Cortex of kidney (tissue), 1 donor: ENCODE results near the gene HTR2B.
"Not testable (repeated sequence)": the region's sequence is repeated elsewhere in the genome, so short reads cannot be mapped to it uniquely, and the experiment has no call there.

Experiments
- DNase-seq: peaks from one replicate; lab custom pipeline; 2025; lab: John Stamatoyannopoulos, UW

The HTR2B gene

DNA sequence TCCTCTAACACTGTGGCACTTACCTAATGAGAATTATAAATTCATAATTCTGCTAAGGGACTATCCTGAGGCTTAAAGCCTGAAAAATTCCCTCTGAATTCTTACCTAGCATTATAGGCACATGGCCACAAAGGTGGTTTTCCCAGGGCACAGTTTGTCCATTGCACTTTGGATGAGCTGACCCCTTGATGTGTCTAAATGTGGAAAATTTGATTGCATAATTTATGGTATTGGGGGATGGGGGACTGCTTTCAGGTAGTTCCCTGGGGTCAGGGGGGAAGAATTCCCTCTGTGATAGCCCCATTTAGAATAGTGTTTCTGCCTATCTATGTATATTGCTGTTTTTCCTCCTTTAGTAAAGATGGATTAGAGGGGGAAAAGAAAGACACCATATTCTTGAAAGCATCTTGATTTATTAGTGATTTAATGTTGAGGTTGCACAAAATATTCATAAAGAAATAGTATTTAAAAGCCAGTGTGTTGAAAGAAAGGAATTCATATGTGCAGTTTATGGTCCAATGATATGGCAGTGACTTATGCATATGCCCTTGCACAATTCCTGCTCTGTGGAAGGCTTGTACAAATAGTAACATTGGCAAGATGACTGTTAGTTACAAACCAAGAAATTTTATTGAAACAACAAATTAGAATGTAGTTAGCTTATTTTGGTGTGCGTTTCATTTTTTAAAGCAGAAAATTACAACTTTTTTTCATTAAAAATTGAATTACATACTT, 8.7 kb upstream of the HTR2B start:
- no peak for DNase-seq

DNA sequence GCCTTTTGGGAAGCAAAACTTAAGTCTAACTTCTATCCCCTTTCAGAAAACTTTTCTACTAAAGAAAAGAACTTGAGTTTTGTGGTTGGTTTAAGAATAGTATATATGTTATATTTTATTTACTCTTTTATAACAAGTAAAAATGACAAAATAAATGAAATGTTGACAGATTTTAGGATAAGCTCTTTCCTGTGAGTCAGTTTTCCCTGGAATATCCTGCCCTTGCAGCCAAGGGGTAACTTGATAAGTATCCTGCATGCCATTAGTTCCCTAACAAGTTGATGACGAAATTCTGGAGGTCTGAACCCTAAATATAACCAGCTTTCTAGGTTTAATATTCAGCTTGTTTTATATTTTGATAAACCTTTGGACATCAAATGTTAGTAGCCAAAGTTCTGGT, 7.3 kb upstream of the HTR2B start:
- no peak for DNase-seq

DNA sequence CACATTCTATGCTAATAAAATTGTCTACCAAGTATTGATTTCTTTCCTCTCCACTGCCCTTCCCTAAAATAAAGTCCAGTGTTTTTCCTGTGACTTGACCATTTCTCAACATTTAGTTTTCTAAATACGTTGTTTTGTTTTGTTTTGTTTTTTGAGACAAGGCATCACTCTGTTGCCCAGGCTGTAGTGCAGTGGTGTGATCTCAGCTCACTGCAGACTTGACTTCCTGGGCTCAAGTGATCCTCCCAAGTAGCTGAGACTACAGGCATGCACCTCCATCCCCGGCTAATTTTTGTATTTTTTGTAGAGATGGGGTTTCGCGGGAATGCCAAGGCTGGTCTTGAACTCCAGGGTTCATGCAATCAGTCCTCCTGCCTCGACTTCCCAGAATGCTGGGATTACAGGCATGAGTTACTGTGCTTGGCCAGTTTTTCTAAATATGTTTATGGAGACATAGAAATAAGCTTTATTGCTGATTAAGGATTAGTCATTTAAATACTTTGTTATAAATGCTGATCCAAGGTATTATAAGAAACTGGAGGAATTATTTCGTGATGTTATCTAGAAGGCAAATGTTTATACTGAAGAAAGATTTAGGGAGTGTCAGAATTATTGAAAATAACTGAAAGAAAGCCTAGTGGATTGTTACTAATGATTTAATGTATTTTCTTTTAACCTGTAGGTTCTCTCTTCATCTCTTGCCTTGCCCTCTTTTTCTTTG, 5.7 kb upstream of the HTR2B start:
- DNase-seq: no peak

DNA sequence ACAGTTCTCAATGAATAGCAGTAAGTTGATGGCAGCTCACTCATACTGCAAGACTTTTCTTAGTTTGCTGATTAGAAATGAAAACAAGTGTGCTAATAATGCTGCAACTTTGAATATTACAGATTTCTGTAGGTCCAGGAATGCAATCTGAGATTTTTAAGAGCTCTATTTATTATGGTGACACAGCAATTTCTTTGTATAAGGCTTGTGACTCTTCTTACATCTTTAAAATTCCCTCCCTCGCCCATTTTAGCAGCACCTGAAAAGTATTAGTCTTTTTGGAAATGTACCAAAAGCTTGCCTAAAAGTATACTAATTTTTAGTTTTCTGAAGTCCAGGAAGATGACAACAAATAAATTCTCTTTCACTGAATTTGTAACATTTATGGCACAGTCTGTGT, 4.4 kb upstream of the HTR2B start:
- no peak for DNase-seq

DNA sequence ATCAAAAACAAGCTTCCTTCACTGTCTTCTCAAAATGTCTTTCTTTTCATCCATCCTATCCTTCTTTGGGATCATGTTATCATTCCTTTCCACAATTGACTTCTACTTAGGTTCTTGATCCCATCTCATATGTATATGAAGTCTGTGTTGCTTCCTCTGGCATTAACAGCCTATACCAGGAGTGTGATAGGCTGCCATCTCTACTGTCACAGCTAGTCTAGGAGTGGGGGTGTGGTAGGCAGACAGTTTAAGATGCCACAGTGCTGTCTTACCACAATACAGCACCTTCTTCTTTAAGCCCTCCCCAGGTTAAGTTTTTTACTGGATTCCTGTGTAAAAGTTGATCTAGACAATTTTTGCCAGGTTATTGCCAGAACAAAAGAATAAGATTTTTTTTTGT, 3.7 kb upstream of the HTR2B start:
- no peak for DNase-seq

DNA sequence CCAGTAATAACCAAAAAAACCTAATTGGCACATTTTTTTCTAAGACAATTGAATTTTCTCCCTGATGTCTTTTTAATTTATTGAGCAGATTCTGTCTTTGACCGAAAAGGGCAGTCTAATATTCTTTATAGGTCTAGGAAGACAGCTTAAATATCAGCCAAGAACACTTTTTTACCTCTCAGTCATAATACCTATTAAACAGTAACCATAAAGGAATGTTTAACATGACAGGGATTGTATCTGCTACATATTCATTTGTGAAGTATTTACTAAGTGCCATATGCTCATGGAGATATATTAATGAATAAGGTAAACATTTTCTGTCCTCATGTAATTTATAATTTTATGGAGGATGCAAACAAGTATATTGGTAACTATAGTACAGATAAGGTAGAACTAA, 3.1 kb upstream of the HTR2B start:
- no peak for DNase-seq

DNA sequence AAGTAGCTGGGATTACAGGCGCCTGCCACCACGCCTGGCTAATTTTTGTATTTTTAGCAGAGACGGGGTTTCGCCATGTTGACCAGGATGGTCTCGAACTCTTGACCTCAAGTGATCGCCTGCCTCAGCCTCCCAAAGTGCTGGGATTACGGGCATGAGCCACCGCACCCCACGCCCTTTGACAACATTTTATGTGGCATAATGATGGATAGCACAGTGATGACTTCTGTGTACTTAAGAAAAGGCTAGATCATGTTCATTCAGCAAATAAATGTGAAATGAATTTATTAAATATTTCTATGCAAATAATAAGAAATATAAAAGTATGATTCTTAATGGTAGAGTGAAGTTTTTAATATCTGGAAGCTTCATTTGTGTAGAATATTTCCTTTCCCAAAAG, 2.6 kb upstream of the HTR2B start:
- no peak for DNase-seq

DNA sequence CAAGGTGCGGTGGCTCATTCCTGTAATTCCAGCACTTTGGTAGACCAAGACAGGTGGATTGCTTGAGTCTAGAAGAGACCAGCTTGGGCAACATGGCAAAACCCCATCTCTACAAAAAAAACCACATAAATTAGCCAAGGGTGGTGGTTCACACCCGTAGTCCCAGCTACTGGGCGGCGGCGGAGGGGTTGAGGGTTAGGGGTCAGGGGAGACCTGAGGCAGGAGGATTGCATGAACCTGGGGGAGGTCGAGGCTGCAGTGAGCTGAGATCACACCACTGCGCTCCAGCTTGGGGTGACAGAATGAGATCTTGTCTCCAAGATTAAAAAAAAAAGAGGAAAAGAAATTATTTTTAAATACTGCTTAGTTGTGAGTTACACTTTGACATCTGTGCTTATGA, 1.3 kb upstream of the HTR2B start:
- DNase-seq: no peak

DNA sequence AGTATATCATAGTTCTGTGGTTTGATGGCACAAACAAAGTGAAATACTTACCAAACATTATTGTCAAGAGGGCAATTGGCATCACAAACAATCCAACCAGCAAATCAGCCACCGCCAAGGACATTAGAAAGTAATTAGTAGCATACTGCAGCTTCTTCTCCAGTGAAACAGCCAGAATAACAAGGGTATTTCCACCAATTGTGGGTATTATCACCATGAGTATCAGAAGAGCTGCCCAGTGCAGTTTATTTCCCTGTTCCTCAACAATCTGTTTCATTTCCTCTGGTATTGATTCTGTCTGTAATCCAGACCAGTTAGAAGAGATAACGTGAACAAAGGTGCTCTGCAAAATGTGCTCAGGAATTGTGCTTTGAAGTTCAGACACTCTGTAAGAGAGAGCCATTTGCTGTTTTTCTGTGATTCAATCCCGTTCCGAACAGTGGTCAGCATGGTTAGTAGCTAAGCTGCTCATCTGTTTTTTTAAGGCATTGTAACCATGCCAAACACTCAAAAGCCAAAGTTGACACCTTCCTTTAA, 1.4 kb downstream of the HTR2B start:
- DNase-seq: no peak

DNA sequence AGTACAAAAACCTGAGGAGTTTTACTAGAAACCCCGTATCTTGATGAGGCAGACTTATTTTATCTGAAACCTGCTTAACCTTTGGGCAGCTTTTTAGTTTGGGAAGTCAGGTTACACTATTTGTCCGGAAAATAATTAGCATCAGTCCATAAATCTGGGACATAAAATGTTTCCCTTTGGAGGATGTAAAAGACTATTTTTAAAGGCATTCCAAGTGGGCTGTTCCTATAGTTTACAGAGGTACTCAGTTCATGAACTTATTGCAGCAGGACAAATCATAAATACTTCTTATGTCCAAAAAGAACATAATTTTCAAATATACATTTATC, 6.3 kb downstream of the HTR2B start:
- no peak for DNase-seq

DNA sequence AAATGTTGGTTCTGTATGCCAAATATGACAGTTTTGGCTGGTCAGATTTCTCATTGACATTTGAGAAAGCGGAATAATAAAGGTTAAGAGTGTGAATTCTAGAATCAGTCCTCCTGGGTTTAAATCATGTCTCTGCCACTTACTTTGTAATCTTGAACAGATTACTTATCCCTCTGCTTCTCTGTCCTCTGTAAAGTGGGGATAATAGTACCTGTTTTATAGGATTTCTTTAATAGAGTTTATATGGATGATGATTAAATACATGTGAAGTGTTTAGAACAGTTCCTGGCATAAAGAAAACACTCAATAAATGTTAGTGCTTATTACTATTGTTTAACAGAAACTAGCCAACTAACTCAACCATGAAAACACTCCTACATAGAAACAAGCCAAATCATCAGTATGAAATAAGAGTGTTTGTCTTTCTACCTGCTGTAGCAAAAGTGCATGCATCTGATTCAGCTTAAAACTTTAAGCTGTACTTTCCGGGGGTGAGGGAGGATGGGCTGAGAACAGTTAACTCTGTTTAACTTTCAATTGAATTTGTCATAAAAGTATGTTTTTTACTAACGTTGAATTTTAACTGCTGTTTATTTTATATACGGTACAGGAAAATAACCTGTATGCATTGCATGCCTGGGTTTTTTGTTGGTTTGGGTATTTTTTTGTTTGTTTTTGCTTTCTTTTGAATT, 6.8 kb downstream of the HTR2B start:
- DNase-seq: no peak

DNA sequence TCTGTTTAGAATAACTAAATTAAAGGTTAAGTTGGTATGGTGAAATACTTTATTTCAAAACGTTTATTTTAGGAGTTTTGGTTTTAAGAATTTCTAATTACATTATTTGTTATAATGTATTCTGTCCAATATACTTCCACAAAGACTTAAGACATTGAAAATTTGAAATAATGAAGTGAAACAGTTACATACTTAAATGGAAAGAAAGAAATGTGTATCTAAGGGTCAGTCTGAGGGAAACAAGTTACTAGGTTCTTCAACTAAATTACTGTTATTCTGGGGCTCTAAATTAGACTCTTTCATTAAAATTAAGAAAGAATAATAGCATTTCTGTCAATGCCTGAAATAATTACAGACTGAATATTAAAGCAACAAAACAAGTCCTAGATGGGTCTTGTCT, 7.7 kb downstream of the HTR2B start:
- no peak for DNase-seq

DNA sequence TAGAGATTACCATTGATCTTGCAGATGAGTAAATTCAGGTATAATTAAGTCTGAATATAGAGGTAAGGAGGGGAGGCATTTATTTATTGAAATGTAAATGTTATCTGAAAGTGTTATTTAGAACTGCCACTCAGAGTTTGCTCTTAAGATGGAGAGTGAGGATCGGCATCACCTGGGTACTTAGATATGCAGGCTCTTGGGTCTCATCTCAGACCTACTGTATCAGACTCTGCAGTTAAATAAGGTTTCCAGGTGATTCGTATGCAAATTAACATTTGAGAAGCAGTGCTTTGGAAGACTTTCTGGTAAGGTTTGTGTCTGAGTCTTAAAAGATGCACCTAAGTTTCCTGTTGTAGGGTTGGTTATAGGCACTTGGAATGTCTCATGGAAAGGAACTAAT, 9.2 kb downstream of the HTR2B start:
- DNase-seq: no peak

DNA sequence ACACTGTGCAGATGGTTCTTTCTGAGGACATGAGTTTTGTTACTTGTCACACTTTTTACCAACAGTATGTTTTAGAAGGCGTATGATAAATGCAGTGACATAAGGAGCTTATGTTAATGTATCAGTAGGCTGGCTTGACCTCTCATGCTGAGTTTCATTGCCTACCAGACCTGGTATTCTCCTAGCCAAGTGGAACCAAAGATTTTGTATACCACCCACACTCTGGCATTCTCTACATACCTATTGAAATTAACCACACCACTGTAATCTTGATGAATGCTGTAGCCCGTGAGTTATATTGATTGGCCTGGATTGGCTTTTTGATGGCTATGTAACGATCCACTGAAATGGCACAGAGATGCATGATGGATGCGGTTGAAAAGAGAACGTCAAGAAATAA, 11.4 kb downstream of the HTR2B start:
- no peak for DNase-seq

DNA sequence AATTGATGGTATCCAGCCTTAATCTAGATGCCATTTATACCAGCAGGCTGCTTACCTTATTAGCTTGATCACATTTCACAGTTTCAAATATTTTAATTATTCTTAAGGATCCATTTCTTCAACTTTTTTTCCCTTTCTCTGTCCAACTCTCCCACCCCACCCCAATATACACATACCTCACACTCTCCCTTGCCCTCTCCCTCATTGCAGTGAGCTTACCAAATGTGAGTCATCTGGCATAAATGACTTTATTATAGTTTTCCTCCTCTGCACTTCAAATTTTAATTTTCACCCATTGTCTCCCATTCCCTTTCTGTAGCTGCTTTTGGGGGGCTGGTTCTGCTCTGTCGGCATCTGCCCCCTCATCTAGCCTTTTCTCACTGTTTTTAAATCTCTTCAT, 12.9 kb downstream of the HTR2B start:
- DNase-seq: no peak

DNA sequence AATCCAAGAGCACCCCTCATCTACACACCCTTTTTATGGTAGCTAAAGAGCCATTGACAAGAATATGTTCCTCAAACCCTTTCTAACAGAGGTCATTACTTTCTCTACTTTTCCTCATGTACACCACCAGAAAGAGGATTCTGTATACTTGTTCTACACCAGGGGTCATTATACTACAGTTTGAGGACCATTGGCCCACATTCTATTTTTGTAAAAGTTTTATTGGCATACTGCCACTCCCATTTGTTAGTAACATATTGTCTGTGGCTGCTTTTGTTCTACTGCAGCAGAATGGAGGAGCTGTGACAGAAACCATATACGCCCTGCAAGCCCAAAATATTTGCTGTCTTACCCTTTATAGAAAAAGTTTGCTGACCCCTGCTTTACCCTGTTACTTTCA, 14.3 kb downstream of the HTR2B start:
- no peak for DNase-seq

DNA sequence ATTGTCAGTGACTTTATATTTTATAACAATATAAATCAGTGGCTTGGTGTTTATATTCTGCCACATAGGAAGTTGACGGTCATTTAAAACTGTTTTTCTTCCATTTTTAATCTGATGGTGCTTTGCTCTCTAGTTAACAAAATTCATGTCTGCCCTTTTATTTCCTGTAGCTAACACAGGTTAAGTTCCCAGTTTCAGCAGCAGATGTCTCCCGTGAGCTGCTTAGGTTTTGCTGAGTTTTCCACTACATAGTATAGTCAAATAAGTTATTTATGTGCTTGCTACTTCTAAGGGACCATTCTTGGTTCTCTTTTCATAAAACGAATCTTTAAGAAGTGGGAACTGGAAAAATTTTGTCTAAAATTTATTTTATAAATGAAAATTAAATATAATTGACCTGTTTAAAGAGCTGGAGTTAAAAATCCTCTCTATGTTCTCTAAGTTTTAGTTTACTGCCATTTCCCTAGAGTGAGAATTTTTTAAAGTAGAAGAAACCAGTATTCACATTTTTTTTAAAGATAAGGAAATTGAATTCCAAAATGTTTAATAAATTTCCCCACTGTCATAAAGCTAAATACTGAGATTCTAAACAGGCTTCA, 20.6 kb downstream of the HTR2B start:
- DNase-seq: no peak

DNA sequence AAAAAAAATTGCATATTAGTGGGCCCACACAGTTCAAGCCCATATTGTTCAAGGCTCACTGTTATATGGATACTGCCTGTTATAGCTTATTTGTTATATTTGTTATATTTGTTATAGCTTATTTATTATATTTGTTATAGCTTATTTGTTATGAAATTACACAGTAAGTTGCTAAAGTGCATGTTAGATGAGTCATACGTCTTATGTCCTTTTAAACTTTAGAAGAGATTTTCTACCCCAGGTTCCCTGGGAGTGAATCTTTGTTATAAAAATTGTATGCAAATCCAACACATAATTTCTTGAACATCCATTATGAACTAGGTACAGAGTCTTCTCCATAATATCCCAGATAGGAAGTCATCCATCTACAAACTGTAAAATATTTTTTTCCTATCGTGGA, 22.1 kb downstream of the HTR2B start:
- DNase-seq: no peak

DNA sequence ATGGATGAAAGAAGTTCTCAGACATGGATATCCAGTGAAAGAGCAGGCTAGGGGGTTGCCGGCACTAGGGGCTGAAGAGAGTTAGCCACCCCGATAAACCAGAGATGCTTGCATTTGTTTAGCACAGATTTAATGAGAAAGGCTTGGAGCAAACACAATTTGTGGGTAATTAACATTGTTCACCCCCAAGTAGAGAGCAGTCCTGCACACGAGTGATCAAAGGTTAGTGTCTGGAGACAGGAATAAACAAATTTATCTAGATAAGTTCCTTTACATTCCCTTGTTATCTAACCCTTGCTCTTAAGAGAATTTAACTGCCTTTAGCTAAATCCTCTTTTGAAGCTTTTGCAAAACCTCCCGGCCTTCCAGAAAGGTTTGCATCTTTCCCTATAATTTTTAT, 23.9 kb downstream of the HTR2B start:
- DNase-seq: no peak

DNA sequence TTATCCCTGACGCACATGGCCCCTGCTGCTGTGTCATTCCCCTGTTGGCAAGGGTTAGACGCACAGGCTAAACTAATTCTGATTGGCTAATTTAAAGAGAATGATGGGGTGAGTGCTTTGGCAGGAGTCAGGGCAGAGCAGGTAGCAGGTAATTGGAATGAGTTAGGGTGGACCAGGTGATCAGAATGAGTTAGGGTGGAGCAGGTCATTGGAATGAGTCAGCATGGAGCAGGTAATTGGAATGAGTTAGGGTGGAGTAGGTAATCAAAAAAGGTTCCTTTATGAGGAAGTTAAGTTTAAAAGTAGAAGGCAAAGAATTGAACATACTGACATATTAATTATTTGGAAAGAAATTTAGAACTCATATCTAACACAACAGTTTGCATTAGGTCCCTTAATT, 24.5 kb downstream of the HTR2B start:
- not testable (repeated sequence) for DNase-seq

DNA sequence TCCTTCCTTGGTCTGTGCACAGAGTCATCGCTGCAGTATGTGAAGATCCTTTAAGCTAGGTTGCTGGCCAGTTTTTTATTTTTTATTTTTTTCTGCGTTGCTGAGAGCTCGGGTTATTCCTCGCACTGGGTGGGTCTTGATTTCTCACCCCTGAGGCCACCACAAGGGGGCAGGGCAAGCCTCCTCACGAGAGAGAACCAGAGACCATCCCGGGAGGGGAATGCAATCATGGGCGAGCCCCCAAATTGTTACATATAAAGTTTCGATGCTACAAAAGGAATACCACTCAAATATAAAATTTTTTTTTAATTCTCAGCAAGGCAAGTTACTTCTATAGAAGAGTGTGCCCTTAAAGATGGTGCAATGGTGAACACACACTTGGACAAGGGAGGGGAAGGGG, 24.9 kb downstream of the HTR2B start:
- DNase-seq: no peak

DNA sequence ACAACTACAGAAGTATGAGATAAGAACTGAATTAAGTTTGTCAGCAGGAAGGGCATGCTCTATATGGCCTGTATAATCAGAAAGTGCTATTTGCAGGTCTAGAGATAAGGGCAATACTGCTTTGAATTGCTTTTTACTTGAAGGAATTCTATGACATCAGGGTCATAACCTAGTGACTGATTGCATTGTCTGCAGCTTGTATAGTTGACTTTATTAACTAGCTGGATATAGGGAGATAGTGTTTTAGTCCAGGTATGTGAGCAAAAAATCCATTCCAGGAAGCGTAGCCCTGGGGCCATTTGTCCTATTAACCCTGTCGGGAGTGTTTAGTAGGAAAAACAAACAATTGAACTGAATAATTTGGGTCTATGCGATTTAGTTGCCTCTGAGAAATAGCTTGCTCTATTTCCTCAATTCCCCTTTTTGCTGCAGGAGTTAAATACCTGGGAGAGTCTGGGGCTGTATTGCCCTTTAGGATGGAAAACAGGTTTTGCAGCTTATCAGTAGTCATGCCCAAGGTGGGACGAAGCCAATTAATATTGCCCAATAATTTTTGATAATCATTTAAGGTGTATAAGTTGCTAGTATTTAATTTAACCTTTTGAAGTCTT, 30.0 kb downstream of the HTR2B start:
- no peak for DNase-seq
